ENCODE results near the gene BRAT1. TPM values are rescaled to one million over a fixed set of nuclear protein-coding genes. Genes with fewer than 3 reads are reported as not detected.
A peak's percentile ranks its signal among the peaks of the same experiment; 100 is the strongest.

Gene BRAT1
- total and polyA plus RNA-seq, 2 donors (not counting 1 experiment from before 2014, with no cell fraction given): 36.8 to 68.3 TPM

DNA sequence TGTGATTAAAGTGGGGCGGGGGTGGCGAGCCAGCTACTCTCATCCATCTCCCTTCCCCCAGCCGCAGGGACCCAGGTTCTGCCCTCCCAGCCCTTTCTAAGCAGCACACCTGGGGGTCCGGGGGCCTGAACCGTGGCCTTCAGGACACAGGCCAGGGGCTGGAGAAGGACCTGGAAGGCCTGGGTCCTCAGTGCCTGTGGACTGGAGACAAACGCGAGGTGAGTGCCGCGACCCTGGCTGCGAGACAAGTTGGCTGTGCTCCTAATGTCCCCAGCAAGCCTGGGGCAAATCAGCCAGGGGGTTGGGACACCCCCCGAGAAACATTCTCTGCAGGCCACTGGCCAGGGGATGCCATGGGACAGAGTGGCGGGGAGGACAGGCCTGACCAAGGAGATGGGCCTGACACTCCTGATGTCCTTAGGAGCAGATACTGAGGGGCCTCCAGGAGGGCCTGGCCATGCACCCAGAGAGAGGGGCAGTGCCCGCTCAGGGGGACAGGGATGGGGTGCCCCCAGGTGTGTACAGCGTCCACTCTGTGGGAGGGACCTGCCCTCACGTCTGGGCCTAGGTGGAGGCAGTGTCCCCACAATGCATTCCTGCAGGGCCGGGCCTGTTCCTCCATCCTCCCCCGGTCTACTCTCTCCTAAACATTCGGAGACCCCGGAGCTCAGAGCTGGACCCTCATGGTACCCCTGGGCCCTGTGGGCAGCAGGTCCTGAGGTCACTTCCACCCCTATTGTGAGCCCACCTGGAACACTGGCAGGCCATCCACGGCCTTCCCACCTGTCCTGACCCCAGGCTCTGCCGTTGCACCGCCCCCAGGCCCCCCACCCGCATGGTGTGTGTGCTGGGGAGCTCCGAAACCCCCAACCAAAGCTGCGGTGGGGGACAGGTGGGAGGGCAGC, 13.1 kb downstream of the BRAT1 start:
- POLR2A ChIA-PET: interaction anchor here (0.7 kb wide), 1 partner anchor 18 kb away, joined by 4 read pairs; no protein-coding TSS in a partner anchor
- CTCF ChIA-PET: interaction anchor here (0.6 to 1.0 kb wide), 3 partner anchors 9 to 33 kb away, joined by 3 to 5 read pairs (median 3); no protein-coding TSS in a partner anchor
- intact Hi-C loops (cut with micrococcal nuclease): no loop called here

More for the DNA sequence above, 13.1 kb downstream of the BRAT1 start:
- peaks cover 0 to 9% of the 10 kb centered on the region in 2 donors for H3K4me1 ChIP-seq (ENCODE audit: control insufficient read depth in 2 of 2, insufficient read depth in 2 of 2, low read length in 2 of 2)
- Mint-ChIP-seq H3K4me1 (peaks cover 8% of the 10 kb centered on the region), H3K9me3 (ENCODE audit: insufficient read depth) (no peaks in the 10 kb centered on the region), H3K27ac (no peak overlapping the region), H3K27me3 (no peaks in the 10 kb centered on the region), H3K4me3 (no peak overlapping the region)
- no peak for ATAC-seq (ENCODE audit: low read depth)
- H3K4me2 ChIP-seq (replicated peaks; ENCODE audit: low read depth, low read length, poor library complexity, severe bottlenecking): no peak overlapping the region
- WGBS (ENCODE audit: insufficient coverage): 97% methylated on average over 22 of the region's 25 CpGs
- H3K9me3 ChIP-seq (ENCODE audit: control extremely low read depth in 1 of 3, control insufficient read depth in 2 of 3, insufficient read depth in 1 of 3, low read length in 2 of 3): no peaks in the 10 kb centered on the region
- no peaks in the 10 kb centered on the region for H3K27me3 ChIP-seq (replicated peaks in 1 of 4; ENCODE audit: control extremely low read depth in 1 of 4, control insufficient read depth in 3 of 4, insufficient read depth in 4 of 4, low read length in 3 of 4)
- no peak overlapping the region for H3K4me3 ChIP-seq (ENCODE audit: control extremely low read depth in 1 of 5, extremely low read depth in 1 of 5, insufficient read depth in 1 of 5, low read depth in 2 of 5, low read length in 4 of 5)
- no peak overlapping the region for H2AFZ ChIP-seq (ENCODE audit: insufficient read depth, low read depth, low read length, poor library complexity, severe bottlenecking)
- DNase-seq: peak; percentile 27
- H3K9ac ChIP-seq (ENCODE audit: low read length): no peak overlapping the region
- H3K79me2 ChIP-seq (ENCODE audit: control insufficient read depth, insufficient read depth, low read length): peaks cover 10% of the 10 kb centered on the region
- H3K36me3 ChIP-seq (replicated peaks in 1 of 2; ENCODE audit: control extremely low read depth in 1 of 2, control insufficient read depth in 1 of 2, extremely low read depth in 1 of 2, insufficient read depth in 2 of 2, low read length in 1 of 2): peaks cover 1 to 78% of the 10 kb centered on the region in 2 experiments
- TF ChIP-seq, protein P1, sequence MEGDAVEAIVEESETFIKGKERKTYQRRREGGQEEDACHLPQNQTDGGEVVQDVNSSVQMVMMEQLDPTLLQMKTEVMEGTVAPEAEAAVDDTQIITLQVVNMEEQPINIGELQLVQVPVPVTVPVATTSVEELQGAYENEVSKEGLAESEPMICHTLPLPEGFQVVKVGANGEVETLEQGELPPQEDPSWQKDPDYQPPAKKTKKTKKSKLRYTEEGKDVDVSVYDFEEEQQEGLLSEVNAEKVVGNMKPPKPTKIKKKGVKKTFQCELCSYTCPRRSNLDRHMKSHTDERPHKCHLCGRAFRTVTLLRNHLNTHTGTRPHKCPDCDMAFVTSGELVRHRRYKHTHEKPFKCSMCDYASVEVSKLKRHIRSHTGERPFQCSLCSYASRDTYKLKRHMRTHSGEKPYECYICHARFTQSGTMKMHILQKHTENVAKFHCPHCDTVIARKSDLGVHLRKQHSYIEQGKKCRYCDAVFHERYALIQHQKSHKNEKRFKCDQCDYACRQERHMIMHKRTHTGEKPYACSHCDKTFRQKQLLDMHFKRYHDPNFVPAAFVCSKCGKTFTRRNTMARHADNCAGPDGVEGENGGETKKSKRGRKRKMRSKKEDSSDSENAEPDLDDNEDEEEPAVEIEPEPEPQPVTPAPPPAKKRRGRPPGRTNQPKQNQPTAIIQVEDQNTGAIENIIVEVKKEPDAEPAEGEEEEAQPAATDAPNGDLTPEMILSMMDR (IDR thresholded peaks at IDR 0.05): no peak
- TF ChIP-seq EZH2 (IDR thresholded peaks at IDR 0.05; ENCODE audit: borderline replicate concordance, insufficient read depth, low read depth, low read length, poor library complexity, severe bottlenecking): no peak
- H3K27ac ChIP-seq (ENCODE audit: low read length in 2 of 2): no peak overlapping the region
- peaks cover 6% of the 10 kb centered on the region for H4K20me1 ChIP-seq (ENCODE audit: control insufficient read depth, insufficient read depth, low read length, poor library complexity, severe bottlenecking)

All from B cell (primary cell).